Measurements from ENCODE around the gene AFF3.

DNA sequence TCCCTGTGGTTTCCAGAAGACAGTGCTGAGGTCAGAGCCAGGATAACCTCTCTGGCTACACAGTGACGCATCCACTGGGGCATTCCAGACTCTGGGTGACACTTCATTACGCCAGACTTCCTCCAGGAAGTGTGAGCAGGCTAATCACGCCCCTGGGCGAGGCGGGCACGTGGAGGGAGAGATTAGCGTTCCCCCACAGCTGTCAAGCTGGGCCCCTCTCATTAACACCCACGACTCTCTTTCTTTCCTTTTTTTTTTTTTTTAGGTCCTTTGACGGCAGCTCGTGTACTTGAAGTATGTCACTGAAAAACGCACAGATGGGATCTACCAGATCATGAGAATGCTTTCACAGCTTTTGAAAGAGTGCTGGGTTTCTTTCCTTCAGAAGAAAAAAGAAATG is 274.6 kb downstream of the AFF3 start:
- TF ChIP-seq, protein P1, sequence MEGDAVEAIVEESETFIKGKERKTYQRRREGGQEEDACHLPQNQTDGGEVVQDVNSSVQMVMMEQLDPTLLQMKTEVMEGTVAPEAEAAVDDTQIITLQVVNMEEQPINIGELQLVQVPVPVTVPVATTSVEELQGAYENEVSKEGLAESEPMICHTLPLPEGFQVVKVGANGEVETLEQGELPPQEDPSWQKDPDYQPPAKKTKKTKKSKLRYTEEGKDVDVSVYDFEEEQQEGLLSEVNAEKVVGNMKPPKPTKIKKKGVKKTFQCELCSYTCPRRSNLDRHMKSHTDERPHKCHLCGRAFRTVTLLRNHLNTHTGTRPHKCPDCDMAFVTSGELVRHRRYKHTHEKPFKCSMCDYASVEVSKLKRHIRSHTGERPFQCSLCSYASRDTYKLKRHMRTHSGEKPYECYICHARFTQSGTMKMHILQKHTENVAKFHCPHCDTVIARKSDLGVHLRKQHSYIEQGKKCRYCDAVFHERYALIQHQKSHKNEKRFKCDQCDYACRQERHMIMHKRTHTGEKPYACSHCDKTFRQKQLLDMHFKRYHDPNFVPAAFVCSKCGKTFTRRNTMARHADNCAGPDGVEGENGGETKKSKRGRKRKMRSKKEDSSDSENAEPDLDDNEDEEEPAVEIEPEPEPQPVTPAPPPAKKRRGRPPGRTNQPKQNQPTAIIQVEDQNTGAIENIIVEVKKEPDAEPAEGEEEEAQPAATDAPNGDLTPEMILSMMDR (IDR thresholded peaks at IDR 0.05) = no peak
- TF ChIP-seq EP300 (IDR thresholded peaks at IDR 0.05) = no peak
- TF ChIP-seq POLR2A (IDR thresholded peaks at IDR 0.05) = no peak
